Ishikawa (cell line): Measurements from ENCODE around the gene PTDSS2.

ENCODE experiments used
- CEBPB ChIP-seq: IDR thresholded peaks from 2 replicates; pipeline ENCODE4 v1.6.1; 2012
- CREB1 ChIP-seq: IDR thresholded peaks from 2 replicates; pipeline ENCODE4 v1.6.1; 2012; ENCODE audit warnings: low read depth
- EGR1 ChIP-seq: IDR thresholded peaks from 2 replicates; pipeline ENCODE4 v1.6.1; 2012
- EP300 ChIP-seq: IDR thresholded peaks from 2 replicates; pipeline ENCODE4 v1.6.1; 2012; ENCODE audit warnings: borderline replicate concordance
- FOXM1 ChIP-seq: IDR thresholded peaks from 2 replicates; pipeline ENCODE4 v1.6.1; 2012; ENCODE audit warnings: low read depth, borderline replicate concordance
- NFIC ChIP-seq: IDR thresholded peaks from 2 replicates; pipeline ENCODE4 v1.6.1; 2012
- RAD21 ChIP-seq: IDR thresholded peaks from 2 replicates; pipeline ENCODE4 v1.6.1; 2012; ENCODE audit warnings: low read depth
- TAF1 ChIP-seq: IDR thresholded peaks from 2 replicates; pipeline ENCODE4 v1.6.1; 2012; ENCODE audit warnings: low read depth, mild to moderate bottlenecking
- TCF12 ChIP-seq: IDR thresholded peaks from 2 replicates; pipeline ENCODE4 v1.6.1; 2012; ENCODE audit warnings: low read depth
- TEAD4 ChIP-seq: IDR thresholded peaks from 2 replicates; pipeline ENCODE4 v1.6.1; 2012
- YY1 ChIP-seq: IDR thresholded peaks from 2 replicates; pipeline ENCODE4 v1.6.1; 2012; ENCODE audit warnings: low read depth
- ZBTB7A ChIP-seq: IDR thresholded peaks from 2 replicates; pipeline ENCODE4 v1.6.1; 2012; ENCODE audit warnings: low read depth
- TF ChIP-seq, protein P1 (sequence below): IDR thresholded peaks from 2 replicates; pipeline ENCODE4 v1.6.1; 2012
- TF ChIP-seq, protein P2 (sequence below): IDR thresholded peaks from 2 replicates; pipeline ENCODE4 v1.6.1; 2012
- TF ChIP-seq, protein P3 (sequence below): IDR thresholded peaks from 2 replicates; pipeline ENCODE4 v1.6.1; 2012; ENCODE audit warnings: low read depth, mild to moderate bottlenecking

Gene PTDSS2

DNA sequence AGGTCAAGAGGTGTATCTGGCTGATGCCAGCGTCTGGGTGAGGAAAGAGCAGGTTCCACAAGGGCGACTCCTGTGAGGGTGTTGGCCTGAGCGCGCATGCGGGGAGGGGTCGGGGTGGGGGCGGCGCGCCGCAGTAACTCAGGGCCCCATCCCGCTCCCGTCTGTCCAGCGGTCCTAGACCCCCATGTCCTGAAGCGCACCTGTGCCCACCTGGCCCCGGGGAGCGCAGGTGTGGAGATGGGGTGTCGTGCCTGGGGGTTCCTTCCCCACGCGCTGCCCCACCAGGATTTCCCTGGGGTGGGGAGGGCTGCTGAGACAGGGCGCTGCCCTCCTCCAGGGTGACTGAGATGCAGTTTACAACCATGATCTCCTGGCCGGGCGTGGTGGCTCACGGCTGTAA, 36.1 kb downstream of the PTDSS2 start:
- TF ChIP-seq CEBPB: no peak
- no peak for TF ChIP-seq EGR1
- TF ChIP-seq, protein P1, sequence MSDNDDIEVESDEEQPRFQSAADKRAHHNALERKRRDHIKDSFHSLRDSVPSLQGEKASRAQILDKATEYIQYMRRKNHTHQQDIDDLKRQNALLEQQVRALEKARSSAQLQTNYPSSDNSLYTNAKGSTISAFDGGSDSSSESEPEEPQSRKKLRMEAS: no peak
- TF ChIP-seq, protein P2, sequence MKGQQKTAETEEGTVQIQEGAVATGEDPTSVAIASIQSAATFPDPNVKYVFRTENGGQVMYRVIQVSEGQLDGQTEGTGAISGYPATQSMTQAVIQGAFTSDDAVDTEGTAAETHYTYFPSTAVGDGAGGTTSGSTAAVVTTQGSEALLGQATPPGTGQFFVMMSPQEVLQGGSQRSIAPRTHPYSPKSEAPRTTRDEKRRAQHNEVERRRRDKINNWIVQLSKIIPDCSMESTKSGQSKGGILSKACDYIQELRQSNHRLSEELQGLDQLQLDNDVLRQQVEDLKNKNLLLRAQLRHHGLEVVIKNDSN: no peak
- no peak for TF ChIP-seq ZBTB7A
- no peak for TF ChIP-seq CREB1
- TF ChIP-seq EP300: no peak
- TF ChIP-seq FOXM1: no peak
- TF ChIP-seq, protein P3, sequence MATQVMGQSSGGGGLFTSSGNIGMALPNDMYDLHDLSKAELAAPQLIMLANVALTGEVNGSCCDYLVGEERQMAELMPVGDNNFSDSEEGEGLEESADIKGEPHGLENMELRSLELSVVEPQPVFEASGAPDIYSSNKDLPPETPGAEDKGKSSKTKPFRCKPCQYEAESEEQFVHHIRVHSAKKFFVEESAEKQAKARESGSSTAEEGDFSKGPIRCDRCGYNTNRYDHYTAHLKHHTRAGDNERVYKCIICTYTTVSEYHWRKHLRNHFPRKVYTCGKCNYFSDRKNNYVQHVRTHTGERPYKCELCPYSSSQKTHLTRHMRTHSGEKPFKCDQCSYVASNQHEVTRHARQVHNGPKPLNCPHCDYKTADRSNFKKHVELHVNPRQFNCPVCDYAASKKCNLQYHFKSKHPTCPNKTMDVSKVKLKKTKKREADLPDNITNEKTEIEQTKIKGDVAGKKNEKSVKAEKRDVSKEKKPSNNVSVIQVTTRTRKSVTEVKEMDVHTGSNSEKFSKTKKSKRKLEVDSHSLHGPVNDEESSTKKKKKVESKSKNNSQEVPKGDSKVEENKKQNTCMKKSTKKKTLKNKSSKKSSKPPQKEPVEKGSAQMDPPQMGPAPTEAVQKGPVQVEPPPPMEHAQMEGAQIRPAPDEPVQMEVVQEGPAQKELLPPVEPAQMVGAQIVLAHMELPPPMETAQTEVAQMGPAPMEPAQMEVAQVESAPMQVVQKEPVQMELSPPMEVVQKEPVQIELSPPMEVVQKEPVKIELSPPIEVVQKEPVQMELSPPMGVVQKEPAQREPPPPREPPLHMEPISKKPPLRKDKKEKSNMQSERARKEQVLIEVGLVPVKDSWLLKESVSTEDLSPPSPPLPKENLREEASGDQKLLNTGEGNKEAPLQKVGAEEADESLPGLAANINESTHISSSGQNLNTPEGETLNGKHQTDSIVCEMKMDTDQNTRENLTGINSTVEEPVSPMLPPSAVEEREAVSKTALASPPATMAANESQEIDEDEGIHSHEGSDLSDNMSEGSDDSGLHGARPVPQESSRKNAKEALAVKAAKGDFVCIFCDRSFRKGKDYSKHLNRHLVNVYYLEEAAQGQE: no peak
- TF ChIP-seq NFIC: no peak
- TF ChIP-seq TAF1: no peak
- TF ChIP-seq RAD21: no peak
- no peak for TF ChIP-seq TCF12

DNA sequence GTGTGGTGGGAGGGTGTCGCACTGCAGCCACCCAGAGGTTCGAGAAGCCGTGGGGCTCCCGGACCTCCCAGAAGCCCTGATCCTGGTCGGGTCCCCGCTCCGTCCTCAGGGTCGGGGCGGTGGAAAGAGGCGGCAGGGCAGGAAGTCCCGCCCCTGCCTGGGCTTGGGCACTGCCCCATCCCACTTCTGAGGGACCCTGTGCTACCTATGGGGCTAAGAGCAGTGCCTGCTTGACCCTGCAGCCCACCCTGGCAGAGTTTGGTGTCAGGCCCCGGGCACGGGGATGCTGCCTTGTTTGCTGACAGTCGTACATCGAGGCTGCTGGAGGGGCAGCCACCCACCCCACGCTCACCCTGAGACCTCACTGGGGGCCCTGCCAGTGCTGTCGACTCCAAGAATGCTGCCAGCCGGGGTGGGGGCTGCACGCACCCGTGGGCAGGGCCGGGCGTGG, 37.5 kb downstream of the PTDSS2 start:
- TF ChIP-seq, protein P3: no peak
- TF ChIP-seq TEAD4 (no peak), TAF1 (no peak), ZBTB7A (no peak)

DNA sequence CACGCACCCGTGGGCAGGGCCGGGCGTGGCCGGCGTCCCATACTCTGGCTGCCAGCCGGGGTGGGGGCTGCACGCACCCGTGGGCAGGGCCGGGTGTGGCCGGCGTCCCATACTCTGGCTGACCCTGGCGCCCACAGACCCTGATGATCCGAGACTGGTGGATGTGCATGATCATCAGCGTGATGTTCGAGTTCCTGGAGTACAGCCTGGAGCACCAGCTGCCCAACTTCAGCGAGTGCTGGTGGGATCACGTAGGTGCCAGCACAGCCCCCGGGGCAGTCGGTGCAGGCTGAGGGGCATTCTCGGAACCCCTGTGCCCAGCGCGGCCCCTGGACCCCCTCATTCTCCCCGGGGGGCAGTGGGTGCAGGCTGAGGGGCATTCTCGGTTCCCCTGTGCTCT, 38.0 kb downstream of the PTDSS2 start:
- no peak for TF ChIP-seq NFIC

DNA sequence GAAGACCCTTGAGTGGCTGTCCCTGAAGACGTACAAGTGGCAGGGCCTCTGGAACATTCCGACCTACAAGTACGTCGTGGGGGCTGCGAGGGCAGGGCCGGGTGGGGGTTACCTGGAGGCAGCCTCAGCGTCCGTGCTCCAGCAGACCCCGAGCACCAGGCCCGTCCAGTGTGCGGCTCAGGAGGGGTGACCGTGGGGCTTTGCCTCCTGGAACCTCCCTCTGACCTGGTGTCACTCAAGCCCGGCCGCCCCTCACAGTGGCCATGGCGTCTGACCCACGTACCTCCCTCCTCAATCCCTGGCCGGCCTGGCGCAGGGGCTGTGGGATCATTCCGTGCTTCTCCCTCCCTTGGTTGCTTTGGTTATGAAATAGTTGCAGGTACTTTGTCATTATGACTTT, 38.5 kb downstream of the PTDSS2 start:
- TF ChIP-seq ZBTB7A (no peak), CREB1 (no peak), TEAD4 (no peak), NFIC (no peak), TCF12 (no peak), TAF1 (no peak), YY1 (no peak), CEBPB (no peak), FOXM1 (no peak), EP300 (no peak), EGR1 (no peak)
- TF ChIP-seq, protein P1: no peak
- TF ChIP-seq, protein P2: no peak
- TF ChIP-seq, protein P3: no peak

DNA sequence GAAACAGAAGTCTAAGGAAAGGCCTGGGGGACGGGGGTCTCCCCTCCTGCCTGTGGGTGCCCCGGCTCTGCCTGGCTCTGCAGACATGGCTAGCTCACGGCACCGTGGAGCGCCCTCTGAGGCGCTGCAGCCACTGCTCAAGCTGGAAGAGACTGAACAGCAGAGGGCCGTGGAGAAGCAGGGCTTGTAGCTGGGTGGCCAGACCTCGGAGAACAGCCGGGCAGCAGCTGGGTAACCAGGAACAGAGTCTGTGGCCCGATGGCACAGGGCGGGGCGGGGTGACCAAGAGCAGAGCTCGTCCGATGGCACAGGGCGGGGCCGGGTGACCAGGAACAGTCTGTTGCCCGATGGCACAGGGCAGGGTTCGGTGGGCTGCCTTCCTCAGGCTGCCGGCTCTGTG, 38.9 kb downstream of the PTDSS2 start:
- no peak for TF ChIP-seq TEAD4

DNA sequence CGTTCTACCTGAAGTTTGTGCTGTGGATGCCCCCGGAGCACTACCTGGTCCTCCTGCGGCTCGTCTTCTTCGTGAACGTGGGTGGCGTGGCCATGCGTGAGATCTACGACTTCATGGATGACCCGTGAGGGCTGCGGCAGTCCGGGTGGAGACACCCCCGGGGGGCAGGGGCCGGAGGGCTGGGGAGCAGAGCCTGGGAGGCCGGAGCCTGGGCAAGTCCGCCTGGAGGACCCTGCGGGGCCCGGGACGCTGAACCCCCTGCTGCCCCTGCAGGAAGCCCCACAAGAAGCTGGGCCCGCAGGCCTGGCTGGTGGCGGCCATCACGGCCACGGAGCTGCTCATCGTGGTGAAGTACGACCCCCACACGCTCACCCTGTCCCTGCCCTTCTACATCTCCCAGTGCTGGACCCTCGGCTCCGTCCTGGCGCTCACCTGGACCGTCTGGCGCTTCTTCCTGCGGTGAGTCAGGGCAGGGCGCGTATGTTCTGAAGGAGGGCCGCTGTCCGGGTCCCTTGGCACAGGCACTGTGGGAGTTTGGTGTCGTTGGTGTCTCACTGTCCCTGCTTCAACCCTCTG, 39.6 kb downstream of the PTDSS2 start:
- TF ChIP-seq CREB1: no peak
- TF ChIP-seq, protein P3: no peak
- TF ChIP-seq TCF12: no peak
